Measurements from ENCODE around the gene PPARA. TPM values are rescaled to one million over a fixed set of nuclear protein-coding genes. Genes with fewer than 3 reads are reported as not detected.

PPARA gene
- total RNA-seq, 1 donor from 2014 or later, result 1.8 TPM

- peaks cover 3% of the 10 kb centered on the region for H3K9me3 Mint-ChIP-seq (ENCODE audit: unreplicated experiment)
- H3K27ac Mint-ChIP-seq (ENCODE audit: unreplicated experiment), result no peak overlapping the region
- no peak overlapping the region for H3K4me3 Mint-ChIP-seq (ENCODE audit: unreplicated experiment)
- H3K4me1 Mint-ChIP-seq (ENCODE audit: low read depth, unreplicated experiment), result no peaks in the 10 kb centered on the region
- DNase-seq, result no peak
- H3K36me3 Mint-ChIP-seq (ENCODE audit: unreplicated experiment), result no peaks in the 10 kb centered on the region
- H3K27me3 Mint-ChIP-seq (ENCODE audit: unreplicated experiment), result peaks cover 6% of the 10 kb centered on the region
- no peak for TF ChIP-seq CTCF (IDR thresholded peaks at IDR 0.05; ENCODE audit: partially characterized antibody, unreplicated experiment)
Observed at GRCh38 chr22:46123694-46124382, 26.5 kb upstream of the PPARA start.

GRCh38 chr22:46124383-46125144 is 25.8 kb upstream of the PPARA start:
- no peaks in the 10 kb centered on the region for H3K4me1 Mint-ChIP-seq (ENCODE audit: low read depth, unreplicated experiment)
- H3K4me3 Mint-ChIP-seq (ENCODE audit: unreplicated experiment), result no peak overlapping the region
- H3K27ac Mint-ChIP-seq (ENCODE audit: unreplicated experiment), result no peak overlapping the region

GRCh38 chr22:46125311-46125710 is 25.0 kb upstream of the PPARA start:
- DNase-seq, result no peak
- Mint-ChIP-seq H3K36me3 (ENCODE audit: unreplicated experiment) (no peaks in the 10 kb centered on the region), H3K4me1 (ENCODE audit: low read depth, unreplicated experiment) (no peaks in the 10 kb centered on the region), H3K27ac (ENCODE audit: unreplicated experiment) (no peak overlapping the region), H3K9me3 (ENCODE audit: unreplicated experiment) (peaks cover 3% of the 10 kb centered on the region), H3K27me3 (ENCODE audit: unreplicated experiment) (peaks cover 4% of the 10 kb centered on the region), H3K4me3 (ENCODE audit: unreplicated experiment) (no peak overlapping the region)
- no peak for TF ChIP-seq CTCF (IDR thresholded peaks at IDR 0.05; ENCODE audit: partially characterized antibody, unreplicated experiment)

More at GRCh38 chr22:46124383-46125144, 25.8 kb upstream of the PPARA start:
- Mint-ChIP-seq H3K27me3 (ENCODE audit: unreplicated experiment) (peaks cover 6% of the 10 kb centered on the region), H3K36me3 (ENCODE audit: unreplicated experiment) (no peaks in the 10 kb centered on the region), H3K9me3 (ENCODE audit: unreplicated experiment) (peaks cover 3% of the 10 kb centered on the region)
- no peak for TF ChIP-seq CTCF (IDR thresholded peaks at IDR 0.05; ENCODE audit: partially characterized antibody, unreplicated experiment)
- no peak for DNase-seq

GRCh38 chr22:46125816-46126765 is 24.2 kb upstream of the PPARA start:
- H3K27ac Mint-ChIP-seq (ENCODE audit: unreplicated experiment), result no peak overlapping the region
- H3K36me3 Mint-ChIP-seq (ENCODE audit: unreplicated experiment), result no peaks in the 10 kb centered on the region
- peaks cover 4% of the 10 kb centered on the region for H3K27me3 Mint-ChIP-seq (ENCODE audit: unreplicated experiment)
- TF ChIP-seq CTCF (IDR thresholded peaks at IDR 0.05; ENCODE audit: partially characterized antibody, unreplicated experiment), result no peak
- peaks cover 3% of the 10 kb centered on the region for H3K9me3 Mint-ChIP-seq (ENCODE audit: unreplicated experiment)
- DNase-seq, result no peak
- no peak overlapping the region for H3K4me3 Mint-ChIP-seq (ENCODE audit: unreplicated experiment)
- no peaks in the 10 kb centered on the region for H3K4me1 Mint-ChIP-seq (ENCODE audit: low read depth, unreplicated experiment)
